Measurements from ENCODE around the gene ESYT3.
"Not testable (repeated sequence)": the region's sequence is repeated elsewhere in the genome, so short reads cannot be mapped to it uniquely, and the experiment has no call there.

The ESYT3 gene

GRCh38 chr3:138451595-138452162 lies 17.3 kb downstream of the ESYT3 start:
- DNase-seq (ENCODE audit: low spot score): no peak
- TF ChIP-seq, protein P1, sequence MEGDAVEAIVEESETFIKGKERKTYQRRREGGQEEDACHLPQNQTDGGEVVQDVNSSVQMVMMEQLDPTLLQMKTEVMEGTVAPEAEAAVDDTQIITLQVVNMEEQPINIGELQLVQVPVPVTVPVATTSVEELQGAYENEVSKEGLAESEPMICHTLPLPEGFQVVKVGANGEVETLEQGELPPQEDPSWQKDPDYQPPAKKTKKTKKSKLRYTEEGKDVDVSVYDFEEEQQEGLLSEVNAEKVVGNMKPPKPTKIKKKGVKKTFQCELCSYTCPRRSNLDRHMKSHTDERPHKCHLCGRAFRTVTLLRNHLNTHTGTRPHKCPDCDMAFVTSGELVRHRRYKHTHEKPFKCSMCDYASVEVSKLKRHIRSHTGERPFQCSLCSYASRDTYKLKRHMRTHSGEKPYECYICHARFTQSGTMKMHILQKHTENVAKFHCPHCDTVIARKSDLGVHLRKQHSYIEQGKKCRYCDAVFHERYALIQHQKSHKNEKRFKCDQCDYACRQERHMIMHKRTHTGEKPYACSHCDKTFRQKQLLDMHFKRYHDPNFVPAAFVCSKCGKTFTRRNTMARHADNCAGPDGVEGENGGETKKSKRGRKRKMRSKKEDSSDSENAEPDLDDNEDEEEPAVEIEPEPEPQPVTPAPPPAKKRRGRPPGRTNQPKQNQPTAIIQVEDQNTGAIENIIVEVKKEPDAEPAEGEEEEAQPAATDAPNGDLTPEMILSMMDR (IDR thresholded peaks at IDR 0.05; ENCODE audit: extremely low read depth, insufficient read depth, missing control alignments): no peak
- in situ Hi-C loops (cut with MboI; ENCODE audit: low pct_unique_long_range_greater_than_20kb, low sequenced_read_pairs, unreplicated experiment): loop anchor here (25.0 kb wide), 1 partner anchor 486 kb away; the partner anchor contains the start of genes FOXL2 and FOXL2NB

DNA sequence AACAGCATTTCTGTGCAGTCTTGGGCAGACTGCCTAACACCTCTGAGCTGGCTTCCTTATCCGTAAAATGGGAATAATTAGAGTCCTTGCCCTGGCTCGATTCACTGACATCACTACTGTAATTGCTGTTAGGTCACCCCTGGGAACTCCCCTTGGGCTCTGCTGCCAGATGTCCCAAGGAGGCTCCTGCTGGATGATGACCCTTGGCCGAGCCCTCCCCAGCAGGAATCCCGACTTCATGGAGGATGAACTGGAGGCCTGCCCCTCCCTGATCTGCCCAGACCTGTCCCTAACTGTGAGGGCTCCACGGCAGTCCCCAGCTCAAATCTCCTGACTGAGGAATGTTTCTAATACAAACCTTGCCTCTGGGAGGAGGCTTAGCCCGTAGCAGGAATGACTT lies 18.0 kb downstream of the ESYT3 start:
- no peak for DNase-seq (ENCODE audit: low spot score)
- TF ChIP-seq, protein P1 (IDR thresholded peaks at IDR 0.05; ENCODE audit: extremely low read depth, insufficient read depth, missing control alignments): no peak
- in situ Hi-C loops (cut with MboI; ENCODE audit: low pct_unique_long_range_greater_than_20kb, low sequenced_read_pairs, unreplicated experiment): loop anchor here (25.0 kb wide), 1 partner anchor 485 kb away; the partner anchor contains the start of genes FOXL2 and FOXL2NB

- DNase-seq (ENCODE audit: low spot score): not testable (repeated sequence)
- in situ Hi-C loops (cut with MboI; ENCODE audit: low pct_unique_long_range_greater_than_20kb, low sequenced_read_pairs, unreplicated experiment): loop anchor here (25.0 kb wide), 1 partner anchor 483 kb away; the partner anchor contains the start of genes FOXL2 and FOXL2NB
Measured at GRCh38 chr3:138453940-138454339, 19.5 kb downstream of the ESYT3 start.

DNA sequence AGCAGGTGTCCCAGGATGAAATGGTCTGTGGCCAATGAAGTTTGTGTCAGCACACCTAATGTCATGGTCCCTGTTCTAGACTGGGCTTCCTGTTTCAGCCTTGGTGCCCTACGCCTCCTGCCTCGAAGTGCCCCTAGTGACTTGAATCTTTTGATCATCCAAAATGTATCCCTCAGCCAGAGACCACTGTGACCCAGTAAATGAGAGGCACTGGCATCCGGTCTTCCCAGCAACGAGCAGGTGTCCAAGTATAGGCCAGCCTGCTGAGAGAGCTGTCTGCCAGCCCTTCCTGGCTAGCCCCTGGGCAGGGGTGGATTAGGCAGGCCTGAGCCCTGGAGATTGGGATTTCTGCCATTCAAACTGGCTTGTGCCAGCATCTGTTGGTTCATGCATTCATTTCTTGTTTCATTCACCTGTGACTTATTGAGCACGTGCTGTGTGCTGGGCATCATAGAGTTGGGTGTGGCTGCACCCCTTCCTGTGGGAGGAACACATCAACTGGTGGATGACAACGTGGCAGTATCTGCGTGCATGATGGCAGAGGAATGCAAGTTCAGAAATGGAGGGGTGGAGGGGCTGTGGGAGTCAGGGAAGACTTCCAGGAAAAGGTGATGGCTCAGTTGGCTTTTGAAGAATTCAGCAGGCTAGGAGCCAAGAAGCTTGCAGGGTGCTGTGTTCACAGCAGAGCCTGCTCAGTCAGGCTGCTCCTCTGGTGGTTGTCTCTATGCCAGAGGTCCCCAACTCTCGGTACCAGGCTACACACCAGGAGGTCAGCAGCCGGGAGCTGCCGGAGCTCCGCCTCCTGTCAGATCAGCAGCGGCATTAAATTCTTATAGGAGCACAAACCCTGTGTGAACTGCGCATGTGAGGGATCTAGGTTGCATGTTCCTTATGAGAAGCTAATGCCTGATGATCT lies 21.6 kb downstream of the ESYT3 start:
- TF ChIP-seq, protein P1 (IDR thresholded peaks at IDR 0.05; ENCODE audit: extremely low read depth, insufficient read depth, missing control alignments): no peak
- no peak for DNase-seq (ENCODE audit: low spot score)
- in situ Hi-C loops (cut with MboI; ENCODE audit: low pct_unique_long_range_greater_than_20kb, low sequenced_read_pairs, unreplicated experiment): loop anchor here (25.0 kb wide), 1 partner anchor 481 kb away; the partner anchor contains the start of genes FOXL2 and FOXL2NB

DNA sequence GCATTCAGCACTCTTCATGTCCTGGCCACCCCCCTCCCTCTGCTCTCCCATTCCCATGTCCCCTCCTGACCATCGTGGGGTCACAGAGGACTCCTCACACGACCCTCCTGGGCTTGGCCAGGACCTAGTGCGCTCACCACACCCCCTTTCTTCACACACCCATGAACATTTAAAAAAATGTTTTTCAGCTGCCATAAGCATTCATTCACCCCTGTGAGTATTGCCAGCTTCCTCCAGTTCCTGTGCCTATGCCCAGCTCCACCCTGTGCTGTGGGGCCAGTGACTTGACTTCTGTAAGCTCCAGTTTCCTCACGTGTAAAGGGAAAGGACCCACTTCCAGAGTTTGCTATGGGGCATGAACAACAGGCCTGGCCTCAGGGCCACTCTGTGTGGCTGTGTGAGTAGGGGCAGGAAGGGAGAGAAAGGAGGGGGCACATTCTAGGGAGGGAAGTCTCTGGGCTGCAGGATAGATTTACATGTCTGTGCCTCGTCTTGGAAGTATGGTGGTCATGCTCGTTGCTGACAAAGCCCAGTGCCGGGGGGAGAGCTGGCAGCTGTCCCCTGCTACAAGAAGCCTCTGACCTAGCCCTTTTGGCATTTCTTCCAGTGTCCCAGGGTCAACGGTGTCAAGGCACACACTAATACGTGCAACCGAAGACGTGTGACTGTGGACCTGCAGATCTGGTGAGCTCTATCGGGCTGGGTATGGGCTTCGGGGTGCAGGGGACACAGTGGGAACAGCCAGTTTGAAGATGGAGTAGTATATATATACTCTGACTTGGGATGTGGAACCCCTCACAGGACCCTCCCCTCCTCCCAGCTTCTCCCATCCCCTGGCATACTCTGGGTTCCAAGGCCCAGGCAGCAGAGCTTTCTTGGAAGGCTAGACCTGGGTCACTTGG lies 22.8 kb downstream of the ESYT3 start:
- in situ Hi-C loops (cut with MboI; ENCODE audit: low pct_unique_long_range_greater_than_20kb, low sequenced_read_pairs, unreplicated experiment): loop anchor here (25.0 kb wide), 1 partner anchor 480 kb away; the partner anchor contains the start of genes FOXL2 and FOXL2NB
- DNase-seq (ENCODE audit: low spot score): no peak
- TF ChIP-seq, protein P1 (IDR thresholded peaks at IDR 0.05; ENCODE audit: extremely low read depth, insufficient read depth, missing control alignments): no peak

- TF ChIP-seq, protein P1 (IDR thresholded peaks at IDR 0.05; ENCODE audit: extremely low read depth, insufficient read depth, missing control alignments): no peak
- no peak for DNase-seq (ENCODE audit: low spot score)
- in situ Hi-C loops (cut with MboI; ENCODE audit: low pct_unique_long_range_greater_than_20kb, low sequenced_read_pairs, unreplicated experiment): loop anchor here (25.0 kb wide), 1 partner anchor 479 kb away; the partner anchor contains the start of genes FOXL2 and FOXL2NB
Measured at GRCh38 chr3:138457863-138458735, 23.7 kb downstream of the ESYT3 start.

All from GM13977 (cell line).